ENCODE results near the gene PPP1R13B.

Gene PPP1R13B

DNA sequence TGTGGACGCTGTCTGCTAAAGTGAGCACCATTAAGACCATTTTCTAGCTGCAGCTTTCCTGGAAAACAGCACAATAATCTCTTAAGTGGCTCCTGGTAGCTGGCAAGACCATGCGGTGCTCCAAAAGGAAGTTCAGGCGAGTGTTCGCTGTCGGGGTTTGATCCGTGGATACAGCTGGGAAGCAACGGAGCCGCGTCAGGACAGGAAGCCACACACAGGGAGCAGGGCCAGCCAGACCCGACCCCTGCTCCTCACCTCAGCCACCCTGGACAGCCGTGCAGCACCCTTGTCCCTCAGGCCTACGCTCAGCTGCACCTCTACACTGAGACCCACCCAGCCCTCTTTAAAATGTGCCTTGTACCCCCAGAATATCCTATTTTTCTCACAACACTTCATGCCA lies 112.4 kb downstream of the PPP1R13B start:
- in situ Hi-C loops (cut with MboI; ENCODE audit: low pct_unique_long_range_greater_than_20kb, low sequenced_read_pairs, unreplicated experiment), result no loop called here
- DNase-seq (ENCODE audit: low spot score), result no peak
- TF ChIP-seq, protein P1, sequence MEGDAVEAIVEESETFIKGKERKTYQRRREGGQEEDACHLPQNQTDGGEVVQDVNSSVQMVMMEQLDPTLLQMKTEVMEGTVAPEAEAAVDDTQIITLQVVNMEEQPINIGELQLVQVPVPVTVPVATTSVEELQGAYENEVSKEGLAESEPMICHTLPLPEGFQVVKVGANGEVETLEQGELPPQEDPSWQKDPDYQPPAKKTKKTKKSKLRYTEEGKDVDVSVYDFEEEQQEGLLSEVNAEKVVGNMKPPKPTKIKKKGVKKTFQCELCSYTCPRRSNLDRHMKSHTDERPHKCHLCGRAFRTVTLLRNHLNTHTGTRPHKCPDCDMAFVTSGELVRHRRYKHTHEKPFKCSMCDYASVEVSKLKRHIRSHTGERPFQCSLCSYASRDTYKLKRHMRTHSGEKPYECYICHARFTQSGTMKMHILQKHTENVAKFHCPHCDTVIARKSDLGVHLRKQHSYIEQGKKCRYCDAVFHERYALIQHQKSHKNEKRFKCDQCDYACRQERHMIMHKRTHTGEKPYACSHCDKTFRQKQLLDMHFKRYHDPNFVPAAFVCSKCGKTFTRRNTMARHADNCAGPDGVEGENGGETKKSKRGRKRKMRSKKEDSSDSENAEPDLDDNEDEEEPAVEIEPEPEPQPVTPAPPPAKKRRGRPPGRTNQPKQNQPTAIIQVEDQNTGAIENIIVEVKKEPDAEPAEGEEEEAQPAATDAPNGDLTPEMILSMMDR (IDR thresholded peaks at IDR 0.05; ENCODE audit: extremely low read depth, insufficient read depth, missing control alignments), result no peak

DNA sequence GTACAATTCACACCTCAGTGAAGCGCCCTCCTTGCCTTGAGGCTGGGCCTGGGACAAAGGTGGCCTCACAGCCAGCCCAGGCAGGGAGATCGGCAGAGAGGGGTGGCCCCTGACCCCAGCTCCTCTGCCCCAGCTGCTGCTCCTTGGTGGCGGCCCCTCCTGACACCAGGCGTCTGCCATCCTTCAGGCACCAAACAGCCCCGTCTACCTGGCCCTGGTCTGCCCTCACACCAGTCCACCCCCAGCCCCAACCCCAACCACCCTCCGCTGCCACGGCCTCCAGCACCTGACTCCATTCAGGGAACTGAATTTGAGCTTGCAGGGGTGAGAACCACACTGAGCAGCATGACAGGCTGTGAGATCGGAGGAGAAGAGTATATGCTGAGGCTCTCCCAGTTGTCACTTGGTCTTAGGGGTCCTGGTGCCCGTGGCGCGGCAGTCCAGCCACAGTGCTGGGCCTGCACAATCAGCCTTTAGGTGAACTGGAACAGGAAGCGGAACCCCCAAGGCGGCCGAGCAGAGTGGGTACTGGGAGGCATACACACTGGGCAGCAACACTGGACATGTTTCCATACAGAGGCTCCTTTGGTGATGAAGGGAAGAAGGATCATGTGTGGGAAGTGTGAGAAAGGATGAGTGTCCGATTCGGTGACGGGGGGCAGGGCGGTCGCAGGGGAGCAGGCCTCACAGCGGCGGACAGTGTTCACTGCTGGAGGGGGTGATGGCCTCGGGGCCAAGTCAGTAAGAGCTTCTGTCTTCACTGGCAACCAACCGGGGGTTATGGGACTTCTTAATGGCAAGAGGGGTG lies 113.1 kb downstream of the PPP1R13B start:
- DNase-seq (ENCODE audit: low spot score), result no peak
- TF ChIP-seq, protein P1 (IDR thresholded peaks at IDR 0.05; ENCODE audit: extremely low read depth, insufficient read depth, missing control alignments), result no peak
- in situ Hi-C loops (cut with MboI; ENCODE audit: low pct_unique_long_range_greater_than_20kb, low sequenced_read_pairs, unreplicated experiment), result no loop called here

DNA sequence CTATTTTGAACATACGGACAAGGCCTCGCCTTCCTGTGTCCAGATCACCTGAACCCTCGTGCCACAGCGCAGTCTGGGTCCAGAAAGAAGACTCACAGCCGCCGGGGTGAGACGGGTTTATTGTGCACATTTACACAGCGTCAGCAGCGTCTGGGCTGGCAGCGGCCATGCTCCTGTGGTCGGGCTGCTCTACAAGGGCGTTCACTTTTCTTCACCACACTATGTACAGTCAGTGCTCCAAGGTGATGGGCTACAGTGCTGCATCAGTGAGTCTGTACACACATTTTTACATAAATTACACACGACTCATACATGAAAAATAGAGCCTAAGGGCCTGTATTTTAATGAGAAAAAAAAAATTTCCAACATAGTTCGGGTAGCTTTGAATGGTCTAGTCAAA lies 113.7 kb downstream of the PPP1R13B start:
- TF ChIP-seq, protein P1 (IDR thresholded peaks at IDR 0.05; ENCODE audit: extremely low read depth, insufficient read depth, missing control alignments), result no peak
- no peak for DNase-seq (ENCODE audit: low spot score)
- in situ Hi-C loops (cut with MboI; ENCODE audit: low pct_unique_long_range_greater_than_20kb, low sequenced_read_pairs, unreplicated experiment), result no loop called here

DNA sequence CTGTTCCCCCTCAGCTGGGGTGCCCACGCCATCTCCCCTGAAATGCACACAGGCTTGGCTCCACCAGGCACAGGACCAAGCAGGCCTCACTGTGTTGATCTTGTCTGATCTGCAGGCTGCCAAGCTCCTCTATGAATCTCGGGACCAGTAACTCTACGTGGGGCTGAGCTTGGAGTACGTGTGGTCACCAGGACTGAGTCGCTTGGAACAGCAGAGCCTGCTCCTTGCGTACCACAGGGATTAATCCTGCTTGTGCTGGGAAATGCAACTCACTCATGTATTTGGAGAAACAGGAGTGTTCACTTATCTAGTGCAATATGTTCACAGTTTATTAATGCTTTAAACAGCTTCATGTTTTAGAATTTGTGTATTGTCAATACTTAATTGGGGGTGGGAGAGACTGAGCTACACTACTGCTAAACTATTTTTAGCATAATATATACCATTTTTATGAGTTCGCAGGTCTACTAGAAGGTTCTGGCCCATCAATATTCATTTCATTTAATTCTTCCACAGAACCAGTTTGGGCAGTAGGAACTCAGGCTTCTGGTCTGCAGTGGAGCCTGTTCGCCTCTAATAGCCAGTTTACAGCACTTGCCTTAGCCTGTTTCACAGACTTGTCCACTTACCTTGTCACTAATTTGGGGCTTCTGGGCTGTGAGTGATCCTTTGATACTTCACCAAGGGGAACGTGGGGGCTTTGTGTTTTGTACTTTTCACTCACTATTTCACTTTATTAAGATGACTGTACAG lies 114.3 kb downstream of the PPP1R13B start:
- TF ChIP-seq, protein P1 (IDR thresholded peaks at IDR 0.05; ENCODE audit: extremely low read depth, insufficient read depth, missing control alignments), result no peak
- in situ Hi-C loops (cut with MboI; ENCODE audit: low pct_unique_long_range_greater_than_20kb, low sequenced_read_pairs, unreplicated experiment), result no loop called here
- DNase-seq (ENCODE audit: low spot score), result peak; percentile 24

DNA sequence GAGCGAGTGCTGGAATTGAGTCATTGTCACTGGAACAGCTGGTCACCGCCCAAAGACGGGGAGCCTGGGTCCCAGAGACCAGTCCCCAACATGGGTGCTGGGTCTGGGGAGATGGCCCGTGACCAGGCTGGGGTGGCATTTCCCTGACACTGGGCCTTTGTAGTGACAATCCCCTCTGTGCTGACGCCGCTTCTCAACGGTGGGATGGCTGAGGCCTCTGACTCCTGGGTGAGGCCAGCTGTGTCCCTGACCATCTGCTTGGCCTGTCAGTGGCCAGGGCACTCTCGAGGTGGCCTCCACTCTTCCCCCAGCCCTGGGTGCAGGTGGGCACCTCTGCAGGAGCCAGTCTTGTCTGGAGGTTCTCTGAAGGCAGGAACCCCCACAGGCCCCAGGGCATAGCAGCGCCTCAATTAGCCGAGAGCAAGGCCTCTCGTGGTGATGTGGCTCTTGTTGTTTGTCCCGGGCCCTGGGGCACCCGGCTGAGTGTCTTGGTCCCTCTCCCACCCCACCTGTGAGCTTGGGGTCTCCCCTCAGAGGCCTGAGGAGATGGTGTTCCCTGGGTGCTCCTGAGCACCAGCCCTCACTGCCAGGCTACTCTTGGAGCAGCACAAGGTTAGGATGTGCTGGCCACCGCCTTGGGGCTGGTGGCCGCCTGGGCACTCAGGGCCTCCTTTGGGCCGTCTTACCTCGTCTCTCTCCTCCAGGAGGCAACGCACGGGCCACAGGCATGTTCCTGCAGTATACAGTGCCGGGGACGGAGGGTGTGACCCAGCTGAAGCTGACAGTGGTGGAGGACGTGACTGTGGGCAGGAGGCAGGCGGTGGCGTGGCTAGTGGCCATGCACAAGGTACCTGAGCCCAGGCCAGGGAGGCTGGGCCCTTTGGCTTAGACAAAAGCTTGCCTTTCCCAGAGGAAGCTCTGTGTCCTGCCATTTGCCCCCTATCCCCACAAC lies 115.2 kb downstream of the PPP1R13B start:
- in situ Hi-C loops (cut with MboI; ENCODE audit: low pct_unique_long_range_greater_than_20kb, low sequenced_read_pairs, unreplicated experiment), result no loop called here
- TF ChIP-seq, protein P1 (IDR thresholded peaks at IDR 0.05; ENCODE audit: extremely low read depth, insufficient read depth, missing control alignments), result no peak
- DNase-seq (ENCODE audit: low spot score), result peak; percentile 28

DNA sequence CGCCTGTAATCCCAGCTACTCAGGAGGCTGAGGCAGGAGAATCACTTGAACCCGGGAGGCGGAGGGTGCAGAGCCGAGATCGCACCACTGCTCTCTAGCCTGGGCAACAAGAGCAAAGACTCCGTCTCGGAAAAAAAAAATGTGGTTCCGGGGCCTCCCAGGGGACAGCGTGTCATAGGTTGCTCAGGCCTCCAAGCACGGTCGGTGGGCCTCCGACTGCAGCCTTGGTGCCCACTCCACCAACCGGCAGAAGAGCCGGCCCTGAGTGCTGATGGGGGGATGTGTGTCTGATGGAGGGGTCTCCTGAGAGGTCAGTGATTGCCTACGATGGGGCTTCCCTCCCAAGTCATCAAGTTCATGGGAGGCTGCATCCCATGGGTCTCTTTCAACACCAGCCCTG lies 115.9 kb downstream of the PPP1R13B start:
- TF ChIP-seq, protein P1 (IDR thresholded peaks at IDR 0.05; ENCODE audit: extremely low read depth, insufficient read depth, missing control alignments), result no peak
- in situ Hi-C loops (cut with MboI; ENCODE audit: low pct_unique_long_range_greater_than_20kb, low sequenced_read_pairs, unreplicated experiment), result no loop called here
- peak; percentile 25 for DNase-seq (ENCODE audit: low spot score)
